Middle frontal gyrus (tissue), 1 donor: Measurements from ENCODE around the gene ERCC5.

ENCODE experiments used
- DNase-seq: peaks from one replicate; pipeline ENCODE4 v3.0.0-alpha.2; 2015; ENCODE audit warnings: low spot score; ENCODE audit errors: extremely low spot score

ERCC5 gene

DNA sequence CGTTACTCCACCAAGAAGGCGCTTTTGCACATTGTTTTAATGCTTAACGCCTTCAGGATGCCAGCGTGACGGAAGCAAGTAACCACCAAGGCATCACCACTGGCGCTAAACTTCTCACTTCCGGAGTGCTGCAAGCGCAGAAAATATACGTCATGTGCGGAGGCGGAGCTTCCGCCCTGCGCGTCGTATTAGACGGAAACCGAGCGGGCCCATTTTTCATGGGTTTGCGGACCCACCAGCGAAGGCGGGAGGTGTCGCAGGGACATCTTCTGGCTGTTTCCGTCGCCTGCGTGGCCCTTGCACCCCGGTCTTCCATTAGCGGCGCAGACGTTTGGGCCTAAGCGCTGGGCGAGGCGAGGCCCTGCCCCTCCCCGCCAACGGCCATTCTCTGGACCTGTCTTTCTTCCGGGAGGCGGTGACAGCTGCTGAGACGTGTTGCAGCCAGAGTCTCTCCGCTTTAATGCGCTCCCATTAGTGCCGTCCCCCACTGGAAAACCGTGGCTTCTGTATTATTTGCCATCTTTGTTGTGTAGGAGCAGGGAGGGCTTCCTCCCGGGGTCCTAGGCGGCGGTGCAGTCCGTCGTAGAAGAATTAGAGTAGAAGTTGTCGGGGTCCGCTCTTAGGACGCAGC lies at the start of gene ERCC5:
Gene ERCC5, plus strand, starts transcription at position 403 of the 631 bp plus-strand sequence. CDS start 235 bp downstream, outside the sequence.
- DNase-seq = peak; percentile 91

DNA sequence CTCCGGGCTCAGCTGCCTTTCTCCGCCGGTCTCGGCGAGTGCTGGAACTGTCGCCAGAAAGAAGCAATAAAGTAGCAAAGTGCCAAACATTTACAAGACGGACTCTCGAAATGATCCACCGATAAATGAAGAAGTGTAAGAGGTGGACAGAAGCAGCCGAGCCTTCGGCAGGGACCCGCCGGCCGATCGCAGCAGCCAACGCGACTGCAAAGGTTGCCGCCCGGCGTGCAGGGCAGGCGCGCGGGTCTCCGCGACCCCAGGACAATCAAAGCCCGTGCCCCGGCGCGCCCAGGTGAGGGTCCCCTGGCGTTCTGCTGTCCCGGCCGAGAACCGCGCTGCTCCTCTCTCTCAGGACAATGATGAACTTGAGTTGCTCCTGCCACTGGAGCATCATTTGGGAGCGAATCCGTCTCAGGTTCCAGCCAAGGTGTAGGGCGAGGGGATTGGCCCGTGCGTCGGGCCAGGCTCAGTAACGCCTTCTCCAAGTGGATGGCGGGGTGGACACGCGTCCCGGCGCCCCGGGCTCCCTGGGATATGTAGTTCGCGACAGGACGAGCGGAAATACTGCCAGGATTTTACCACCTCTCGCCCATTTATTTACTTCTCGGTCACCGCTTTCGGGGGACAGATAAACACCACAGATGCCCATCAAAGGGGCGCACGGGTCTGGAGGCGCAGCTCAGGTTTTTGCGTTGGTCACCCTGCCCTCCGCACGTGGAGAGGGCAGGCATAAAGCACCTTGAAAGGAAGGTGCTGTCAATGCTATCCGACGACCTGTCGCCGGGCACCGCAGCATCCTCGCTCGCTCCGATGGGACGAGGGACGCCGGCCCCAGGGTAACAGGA lies 47.0 kb upstream of the ERCC5 start, which contains the start of the genes BIVM and POGLUT2:
Gene BIVM, plus strand, starts transcription at position 539 of the 845 bp plus-strand sequence. CDS start 8,149 bp downstream, outside the sequence.
Gene POGLUT2, minus strand, starts transcription at position 396 of the 845 bp plus-strand sequence. Its CDS starts 306 bp downstream, at position 90.
- peak; percentile 89 for DNase-seq

DNA sequence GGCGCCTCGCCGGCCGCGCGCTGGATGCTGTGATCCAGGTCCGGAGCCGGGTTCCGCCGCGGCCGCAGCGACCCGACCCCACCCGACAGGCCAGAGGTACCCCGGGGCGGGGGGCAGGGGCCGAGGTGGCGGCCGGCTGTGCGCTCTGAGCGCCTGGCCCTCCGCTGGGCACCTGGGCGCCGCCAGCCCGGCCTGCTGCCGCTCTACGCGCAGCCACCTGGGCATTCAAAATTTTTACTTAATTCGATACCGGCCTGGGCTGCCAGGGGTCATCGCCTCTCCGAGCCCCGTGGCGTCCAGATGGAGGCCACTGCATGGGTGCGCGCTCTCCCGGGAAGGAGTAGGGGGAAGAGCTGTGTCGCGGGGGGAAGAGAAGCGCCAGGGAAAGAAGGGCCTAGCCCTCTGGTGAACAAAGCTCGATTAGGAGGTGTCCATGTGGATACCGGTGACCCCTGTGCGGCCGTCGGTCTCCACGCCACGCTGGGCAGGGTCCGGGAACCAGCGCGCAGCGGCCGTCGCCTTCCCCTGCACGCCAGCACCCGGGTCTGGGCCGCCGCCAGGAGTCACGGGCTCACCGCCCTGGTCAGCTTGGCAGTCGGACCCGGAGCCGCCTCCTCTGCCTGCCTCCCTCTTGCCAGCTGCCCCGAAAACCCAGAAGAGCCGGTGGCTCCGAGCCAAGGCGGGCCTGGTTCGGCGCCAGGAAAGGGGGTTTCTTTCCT lies 46.2 kb upstream of the ERCC5 start:
- no peak for DNase-seq

DNA sequence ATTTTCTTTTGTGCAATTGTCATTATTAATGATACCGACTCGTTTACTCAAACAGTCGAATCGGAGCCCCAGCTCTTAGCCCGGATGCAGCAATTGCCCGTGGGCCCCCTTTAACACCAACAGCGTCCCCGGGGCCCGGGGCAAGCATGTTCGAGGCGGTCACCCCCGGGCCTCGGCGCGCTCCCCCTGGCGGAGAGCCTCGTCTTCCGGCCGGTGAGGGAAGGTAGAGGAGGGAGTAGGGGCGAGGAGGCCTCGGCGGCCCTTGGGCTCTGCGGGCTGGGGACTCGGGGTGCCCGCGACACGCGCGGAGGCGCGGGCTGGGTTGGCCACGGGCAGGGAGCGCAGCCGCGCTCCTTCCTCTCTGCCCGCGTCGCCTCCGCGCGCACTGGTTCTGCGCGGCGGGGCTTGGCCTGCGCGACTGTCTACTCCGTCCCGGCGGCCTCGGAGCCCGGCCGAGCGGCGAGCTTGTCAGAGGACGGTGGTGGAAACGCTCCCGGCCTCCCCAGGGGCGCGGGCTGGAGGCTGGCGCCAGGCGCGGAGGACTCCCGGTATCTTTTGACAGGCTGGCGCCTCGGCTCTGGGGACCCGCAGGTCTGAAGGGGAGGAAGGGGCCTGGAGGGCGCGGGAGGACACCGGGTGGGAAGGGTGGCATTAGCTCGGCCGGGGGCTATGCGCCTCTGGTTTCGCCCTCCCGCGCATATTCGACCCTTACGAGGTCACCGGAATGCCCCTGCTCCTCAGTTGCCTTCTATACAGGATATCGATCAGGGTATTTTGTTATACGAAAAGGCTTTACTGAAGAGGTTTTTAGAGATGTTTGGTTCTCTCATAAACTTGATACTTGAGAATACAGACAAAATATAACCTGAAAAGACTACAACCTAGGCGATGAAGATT lies 45.4 kb upstream of the ERCC5 start:
- DNase-seq = peak; percentile 44

DNA sequence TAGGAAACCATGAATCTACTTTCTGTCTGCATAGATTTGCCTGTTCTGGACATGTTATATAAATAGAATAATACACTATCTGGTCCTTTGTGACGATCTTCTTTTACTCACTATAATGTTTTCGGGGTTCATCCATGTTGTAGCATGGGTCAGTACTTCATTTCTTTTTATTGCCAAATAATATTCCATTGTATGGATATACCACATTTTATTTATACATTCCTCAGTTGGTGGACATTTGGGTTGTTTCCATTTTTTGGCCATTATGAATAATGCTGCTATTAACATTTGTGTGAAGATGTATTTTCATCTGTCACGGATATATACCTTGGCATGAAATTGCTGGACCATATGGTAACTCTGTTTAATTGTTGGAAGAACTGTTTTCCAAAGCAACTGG lies 40.2 kb upstream of the ERCC5 start:
- no peak for DNase-seq

DNA sequence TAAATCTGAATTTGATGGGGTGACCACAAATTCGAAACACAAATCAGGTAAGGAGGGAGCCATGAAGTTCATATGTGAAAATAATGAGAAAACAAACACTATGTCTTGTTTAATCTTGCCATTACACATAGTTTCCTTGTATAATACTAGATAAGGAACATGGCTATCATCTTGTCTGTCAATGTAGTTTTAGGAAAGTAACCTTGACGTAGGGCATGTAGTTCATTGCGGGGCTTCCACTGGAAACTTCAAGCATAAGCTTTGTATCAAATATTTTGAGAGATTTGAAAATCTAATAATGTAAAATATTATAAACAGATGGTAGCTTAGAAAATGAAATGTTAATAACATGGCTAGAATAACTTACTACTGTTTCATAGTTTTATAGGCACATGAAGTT lies 38.1 kb upstream of the ERCC5 start:
- no peak for DNase-seq

DNA sequence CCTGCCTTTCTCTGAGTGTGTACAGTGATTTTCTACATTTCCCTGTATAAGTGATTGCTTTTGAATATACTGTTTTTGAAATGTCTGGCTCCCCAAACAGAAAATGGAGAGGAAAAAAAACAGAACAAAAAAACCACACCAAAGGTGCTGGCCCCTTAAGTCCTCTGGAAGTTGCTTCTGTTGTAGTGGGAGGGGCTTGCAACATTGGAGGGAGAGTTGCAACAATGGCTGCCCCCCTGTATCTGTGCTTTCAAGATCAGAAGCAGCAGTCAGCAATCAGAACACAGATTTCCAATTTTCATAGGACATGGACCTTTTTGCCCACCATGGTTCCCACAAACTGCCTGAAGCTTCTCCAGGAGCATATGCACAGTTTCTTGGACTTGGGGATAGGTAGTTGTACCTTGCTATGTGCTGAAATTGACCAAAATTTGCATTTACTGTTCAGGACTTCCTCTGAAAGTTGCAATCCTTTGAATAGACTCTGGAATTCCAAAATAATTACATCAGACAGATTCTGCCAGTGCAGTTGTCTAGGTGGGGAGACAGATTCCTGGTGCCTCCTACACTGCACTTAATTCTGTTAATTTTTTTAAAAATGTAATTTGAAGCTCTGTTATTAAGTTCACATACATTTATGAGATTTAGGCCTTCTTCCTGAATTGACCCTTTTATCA lies 33.1 kb upstream of the ERCC5 start:
- DNase-seq = no peak

DNA sequence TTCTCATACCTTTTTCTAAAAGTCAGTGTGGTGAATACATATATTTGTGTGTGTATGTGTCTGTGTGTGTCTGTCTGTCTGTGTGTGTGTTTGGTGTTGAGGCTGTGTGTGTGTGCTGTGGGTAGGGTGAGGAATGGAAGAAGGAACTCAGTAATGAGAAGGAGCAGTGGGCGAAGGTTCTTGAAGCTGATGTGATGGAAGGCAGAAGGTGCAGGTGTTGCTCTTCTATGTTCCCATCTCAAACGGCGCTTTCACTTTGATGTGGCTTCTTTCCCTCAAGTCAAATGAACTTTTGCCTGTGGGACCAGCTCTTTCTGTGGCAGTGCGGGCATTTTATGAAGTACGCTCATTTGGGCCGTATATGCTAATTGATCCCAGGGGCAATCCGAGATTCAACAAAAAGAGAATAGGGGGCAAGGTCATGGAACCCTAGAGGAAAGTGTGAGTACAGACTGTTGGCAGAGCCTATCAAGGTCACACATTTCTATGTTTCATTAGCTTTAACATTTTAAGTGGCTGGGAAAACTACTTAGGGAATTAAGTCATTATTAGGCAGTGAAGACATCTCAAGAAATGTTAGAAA lies 31.7 kb upstream of the ERCC5 start:
- no peak for DNase-seq

DNA sequence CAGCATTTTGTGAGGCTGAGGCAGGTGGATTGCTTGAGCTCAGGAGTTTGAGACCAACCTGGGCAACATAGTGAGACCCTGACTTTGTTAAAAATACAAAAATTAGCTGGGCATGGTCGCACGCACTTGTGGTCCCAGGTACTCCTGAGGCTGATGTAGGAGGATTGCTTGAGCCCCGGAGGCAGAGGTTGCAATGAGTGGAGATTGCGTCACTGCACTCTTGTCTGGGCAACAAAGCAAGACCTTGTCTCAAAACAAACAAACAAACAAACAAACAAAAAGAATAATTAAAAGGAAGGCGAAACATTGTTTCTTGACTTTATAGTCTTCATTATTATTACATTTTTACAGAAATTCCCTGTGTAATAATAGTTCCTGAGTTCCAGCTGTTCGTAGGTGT lies 31.0 kb upstream of the ERCC5 start:
- DNase-seq = no peak

DNA sequence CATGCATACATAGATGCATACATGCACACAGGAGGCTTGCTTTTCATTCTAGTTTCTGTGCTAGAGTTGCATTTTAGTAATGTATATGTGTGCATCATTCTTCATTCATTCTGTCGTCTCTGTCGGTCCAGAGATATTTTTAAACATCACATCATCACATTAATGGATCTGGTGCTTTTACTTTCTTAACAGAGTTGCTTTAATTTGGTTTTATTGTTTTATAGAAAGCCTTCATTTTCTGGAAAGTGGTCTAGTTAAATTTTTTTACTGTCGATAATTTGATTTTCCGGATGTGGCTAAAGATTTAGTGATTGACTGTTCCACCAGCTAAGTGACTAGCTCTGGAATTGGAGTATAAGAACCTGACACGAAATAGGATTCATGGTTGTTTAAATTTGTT lies 30.0 kb upstream of the ERCC5 start:
- DNase-seq = no peak

DNA sequence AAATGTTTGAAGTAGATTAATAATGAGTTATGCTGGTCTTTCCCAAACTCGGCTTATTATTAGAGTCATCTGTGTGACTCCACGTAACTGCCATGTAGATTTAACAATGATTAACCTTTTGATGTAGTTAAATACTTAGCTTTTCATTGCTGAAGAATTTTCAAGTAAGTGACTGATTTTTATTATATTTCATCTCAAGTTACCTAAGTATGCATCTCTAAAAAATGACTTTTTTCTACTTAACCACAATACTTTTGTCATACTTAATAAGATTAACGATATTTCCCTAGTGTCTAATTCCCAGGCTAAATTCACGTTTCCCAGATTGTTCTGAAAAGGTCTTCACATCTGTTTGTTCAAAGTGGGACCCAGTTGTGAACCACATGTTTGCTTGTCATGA lies 29.1 kb upstream of the ERCC5 start:
- no peak for DNase-seq

DNA sequence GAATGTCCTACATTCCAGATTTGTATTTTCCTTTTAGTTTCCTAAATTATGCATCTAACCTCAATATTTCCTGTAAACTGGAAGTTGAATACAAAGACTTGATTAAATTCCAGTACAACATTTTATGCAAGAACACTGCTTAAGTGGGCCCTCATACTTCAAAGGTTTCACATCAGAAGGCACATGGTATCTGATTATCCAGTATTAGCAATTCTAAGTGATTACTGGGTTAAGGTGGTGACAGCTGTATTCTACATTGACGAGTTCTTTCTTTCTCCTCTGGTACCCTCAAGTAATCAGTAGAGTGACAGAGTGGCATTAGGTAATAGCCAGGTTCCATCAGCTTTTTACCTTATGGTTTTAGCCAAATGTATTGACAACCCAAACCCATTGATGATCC lies 28.6 kb upstream of the ERCC5 start:
- no peak for DNase-seq

DNA sequence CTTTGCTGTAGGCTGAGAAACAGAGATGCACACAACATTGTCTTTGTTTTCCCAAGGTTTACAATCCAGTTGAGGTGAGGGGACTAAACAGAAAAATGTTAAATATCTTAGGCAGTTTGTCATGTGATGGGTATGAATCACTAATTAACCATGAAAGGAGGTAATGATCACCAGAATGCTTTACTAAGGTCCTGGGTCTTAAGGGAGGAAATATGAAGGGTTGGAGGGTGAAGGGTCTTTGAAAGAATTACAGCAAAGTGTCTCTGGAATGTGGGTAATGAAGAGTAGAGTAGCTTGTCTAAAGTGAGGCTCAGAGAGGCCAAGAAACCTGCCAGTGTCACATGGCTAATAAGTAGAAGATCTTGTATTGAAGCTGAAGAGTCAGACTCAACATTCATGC lies 27.9 kb upstream of the ERCC5 start:
- DNase-seq = no peak

DNA sequence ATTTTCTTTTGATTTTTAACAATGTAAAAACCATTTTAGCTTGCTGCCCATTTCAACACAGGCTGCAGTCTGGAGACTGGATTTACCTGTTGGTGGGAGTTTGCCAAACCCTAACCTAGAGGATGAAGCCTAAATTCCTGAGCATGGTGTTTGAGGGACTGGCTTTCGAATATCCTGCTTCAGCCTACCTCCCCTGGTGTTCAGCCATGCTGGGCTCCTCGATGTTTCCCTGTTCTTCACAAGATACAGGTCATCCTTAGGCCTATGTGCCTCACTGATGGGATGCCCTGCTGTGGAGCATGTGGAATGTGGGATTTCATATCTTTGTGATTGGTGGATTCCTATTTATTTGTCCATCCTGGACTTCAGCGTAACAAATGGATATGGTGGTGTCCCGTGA lies 20.4 kb upstream of the ERCC5 start:
- DNase-seq = no peak

DNA sequence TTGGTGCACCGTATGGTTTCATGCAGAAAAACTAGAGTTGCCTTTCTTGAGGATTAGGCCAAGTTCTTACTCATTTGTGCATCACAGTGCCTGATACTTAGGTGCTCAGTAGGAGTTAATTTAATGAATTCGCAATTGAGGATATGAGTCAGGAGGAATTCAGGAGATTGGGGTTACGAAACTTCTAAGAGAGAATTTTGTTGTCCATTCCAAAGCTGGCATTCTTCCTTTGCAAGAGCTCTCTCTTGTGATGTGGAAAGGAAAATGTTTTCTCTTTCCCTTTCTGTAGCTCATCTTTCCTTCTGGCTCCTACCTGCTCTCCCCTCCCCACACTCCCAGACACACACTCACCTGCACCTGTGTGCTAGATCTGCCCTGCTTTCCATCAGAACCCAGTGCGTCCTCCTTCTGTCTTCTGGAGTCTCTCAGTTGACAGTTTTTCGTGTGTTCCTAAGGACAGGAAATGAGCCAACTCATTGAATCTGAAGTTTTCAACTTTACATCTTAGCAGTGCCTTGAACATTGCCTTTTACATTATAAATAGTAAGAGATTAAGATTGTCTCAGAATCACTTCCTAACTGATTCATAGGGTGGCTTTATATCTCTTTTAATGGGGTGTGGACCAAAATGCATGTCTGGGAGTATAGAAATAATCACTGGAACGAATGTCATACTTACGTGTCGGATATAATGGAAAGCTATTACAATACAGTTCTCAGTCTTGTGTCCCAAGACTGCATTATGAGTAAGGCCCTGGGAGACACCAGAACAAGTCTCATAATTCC lies 19.7 kb upstream of the ERCC5 start:
- DNase-seq = no peak

DNA sequence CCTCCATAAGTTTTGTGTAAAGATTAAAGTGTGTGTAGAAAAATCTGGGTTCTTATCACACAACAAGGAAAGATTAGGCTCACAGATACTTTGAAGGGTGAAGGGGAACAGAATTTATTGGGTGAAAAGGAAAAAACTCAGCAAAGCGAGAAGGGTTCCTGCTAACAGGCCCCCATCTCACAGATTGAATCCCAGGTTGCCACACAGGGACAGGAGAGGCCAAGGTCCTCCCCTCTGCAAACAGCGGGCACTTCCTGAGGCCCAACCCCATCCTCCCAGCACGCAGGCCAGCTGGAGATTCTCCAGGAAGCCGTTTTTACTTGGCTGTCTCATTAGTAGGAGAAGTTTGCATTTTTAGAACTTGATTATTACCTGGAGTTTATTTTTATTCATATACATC lies 15.2 kb upstream of the ERCC5 start:
- no peak for DNase-seq

DNA sequence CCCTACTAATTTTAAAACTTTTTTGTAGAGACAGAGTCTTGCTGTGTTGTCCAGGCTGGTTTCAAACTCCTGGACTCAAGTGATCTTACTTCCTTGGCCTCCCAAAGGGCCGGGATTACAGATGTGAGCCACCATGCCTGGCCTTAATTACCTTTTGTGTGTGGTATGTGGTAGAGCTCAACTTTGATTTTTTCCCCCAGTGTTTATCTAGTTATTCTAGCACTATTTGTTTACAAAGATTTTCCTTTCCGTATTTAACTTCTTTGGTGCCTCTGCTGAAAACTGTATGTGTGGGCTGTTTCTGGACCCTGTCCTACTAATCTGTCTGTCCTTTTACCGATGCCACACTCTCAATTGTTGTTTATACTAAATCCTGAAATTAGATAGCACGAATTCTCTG lies 9.4 kb upstream of the ERCC5 start:
- DNase-seq = no peak

DNA sequence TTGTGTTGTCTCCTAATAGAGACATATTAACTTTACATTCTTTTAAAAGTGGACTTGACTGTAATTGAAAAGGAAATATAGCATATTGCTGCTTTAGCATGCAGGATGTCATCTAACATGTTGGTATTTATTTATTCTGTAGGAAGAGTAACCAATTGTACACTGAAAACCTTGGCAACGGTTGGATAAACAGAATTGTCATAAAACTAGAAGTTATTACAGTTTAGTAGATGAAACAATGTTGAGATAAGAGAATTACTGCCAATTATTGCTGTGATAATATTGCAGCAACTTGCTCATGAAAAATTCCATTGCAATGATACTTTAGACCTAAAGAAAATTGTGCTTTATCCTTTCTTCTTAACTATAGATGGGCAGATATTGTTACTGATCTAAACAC lies 7.6 kb upstream of the ERCC5 start:
- DNase-seq = no peak

DNA sequence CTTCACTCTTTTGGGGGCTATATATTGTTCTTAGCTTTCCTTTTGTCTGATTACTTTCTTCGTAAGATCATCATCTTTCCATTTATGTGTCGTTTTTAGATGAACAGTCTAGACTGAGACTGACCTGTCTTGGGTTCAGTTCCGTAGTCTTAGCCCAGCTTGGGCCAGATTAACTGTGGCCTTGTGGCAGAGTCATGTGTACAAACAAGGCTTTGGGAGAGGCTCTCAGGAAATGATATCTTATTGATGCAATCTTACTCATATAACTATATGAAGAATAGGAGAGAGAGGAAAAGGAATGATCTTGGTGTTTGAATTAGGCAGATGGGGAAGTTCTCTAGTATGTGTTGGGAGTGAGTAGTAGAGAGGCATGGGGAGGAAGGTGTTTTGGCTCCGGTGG lies 6.8 kb upstream of the ERCC5 start:
- DNase-seq = no peak
